ENCODE results near the gene TSPAN11. TPM values are rescaled to one million over a fixed set of nuclear protein-coding genes. Genes with fewer than 3 reads are reported as not detected.

The TSPAN11 gene
- total RNA-seq, 4 donors from 2014 or later: 0.64 to 2.8 (median 1.3) TPM

GRCh38 chr12:31037028-31037427 is 110.5 kb downstream of the TSPAN11 start:
- DNase-seq (ENCODE audit: low spot score in 2 of 2): no peak
- no peak overlapping the region for H3K27ac ChIP-seq
- H3K27me3 ChIP-seq: no peaks in the 10 kb centered on the region
- WGBS: no CpG with 5 or more reads among the region's 1 CpG
- H3K4me1 ChIP-seq: no peaks in the 10 kb centered on the region
- no peak overlapping the region for H3K4me3 ChIP-seq
- H3K9me3 ChIP-seq: no peaks in the 10 kb centered on the region
- H3K36me3 ChIP-seq: no peaks in the 10 kb centered on the region
- TF ChIP-seq POLR2A (IDR thresholded peaks at IDR 0.05) (no peak), EP300 (IDR thresholded peaks at IDR 0.05) (no peak), CTCF (IDR thresholded peaks at IDR 0.05) (no peak), POLR2AphosphoS5 (IDR thresholded peaks at IDR 0.05) (no peak)

GRCh38 chr12:31037931-31038330 is 111.4 kb downstream of the TSPAN11 start:
- no peaks in the 10 kb centered on the region for H3K9me3 ChIP-seq
- no peaks in the 10 kb centered on the region for H3K4me1 ChIP-seq
- no peaks in the 10 kb centered on the region for H3K27me3 ChIP-seq
- TF ChIP-seq POLR2AphosphoS5 (IDR thresholded peaks at IDR 0.05): no peak
- TF ChIP-seq POLR2A (IDR thresholded peaks at IDR 0.05): no peak
- no peak for DNase-seq (ENCODE audit: low spot score in 2 of 2)
- no peak overlapping the region for H3K27ac ChIP-seq
- 88% methylated on average over 2 of the region's 2 CpGs for WGBS
- H3K4me3 ChIP-seq: no peak overlapping the region
- H3K36me3 ChIP-seq: no peaks in the 10 kb centered on the region

- no peak for DNase-seq (ENCODE audit: low spot score in 2 of 2)
These were observed 114.6 kb downstream of the TSPAN11 start for GRCh38 chr12:31041033-31041564.

More at GRCh38 chr12:31041033-31041564, 114.6 kb downstream of the TSPAN11 start:
- no peaks in the 10 kb centered on the region for H3K4me1 ChIP-seq
- WGBS: 88% methylated on average over 8 of the region's 8 CpGs
- H3K27me3 ChIP-seq: no peaks in the 10 kb centered on the region
- H3K4me3 ChIP-seq: no peak overlapping the region
- H3K27ac ChIP-seq: no peak overlapping the region
- H3K9me3 ChIP-seq: no peaks in the 10 kb centered on the region
- TF ChIP-seq POLR2A (IDR thresholded peaks at IDR 0.05): no peak
- no peak for TF ChIP-seq EP300 (IDR thresholded peaks at IDR 0.05)
- no peak for TF ChIP-seq CTCF (IDR thresholded peaks at IDR 0.05)
- TF ChIP-seq POLR2AphosphoS5 (IDR thresholded peaks at IDR 0.05): no peak
- no peaks in the 10 kb centered on the region for H3K36me3 ChIP-seq

Other genes with a start within 250 kb of the TSPAN11 start
- 10 to 100 TPM; 24.0 to 49.8 (median 34.4) TPM for gene IPO8, start 230.9 kb upstream of the TSPAN11 start, total RNA-seq
- 10 to 100 TPM; 16.8 to 56.8 (median 17.8) TPM for gene CAPRIN2, start 171.8 kb upstream of the TSPAN11 start, total RNA-seq
- 10 to 100 TPM; 13.0 to 81.6 (median 46.0) TPM for gene DDX11, start 147.1 kb downstream of the TSPAN11 start, total RNA-seq

All from suprapubic skin (tissue), 4 donors.